Uterus (tissue), 2 donors: Measurements from ENCODE around the gene ATP6V0E1.

ENCODE experiments used
- POLR2A ChIP-seq, 2 donors: fragments of 450-650 bp; IDR thresholded peaks; one replicate each; pipeline ENCODE4 v1.6.1; 2016; ENCODE audit warnings: antibody characterized with exemption in 2 of 2, mild to moderate bottlenecking in 1 of 2, moderate library complexity in 1 of 2
- TF ChIP-seq, protein P1 (sequence below), 4 experiments: fragments of 200-600 bp in 2 of 4; fragments of 450-650 bp in 2 of 4; sonication (generic) in 2 of 4; IDR thresholded peaks; one replicate each; pipeline ENCODE4 v1.5.1; 2016 to 2019; ENCODE audit warnings: antibody characterized with exemption in 4 of 4, mild to moderate bottlenecking in 2 of 4, moderate library complexity in 1 of 4

DNA sequence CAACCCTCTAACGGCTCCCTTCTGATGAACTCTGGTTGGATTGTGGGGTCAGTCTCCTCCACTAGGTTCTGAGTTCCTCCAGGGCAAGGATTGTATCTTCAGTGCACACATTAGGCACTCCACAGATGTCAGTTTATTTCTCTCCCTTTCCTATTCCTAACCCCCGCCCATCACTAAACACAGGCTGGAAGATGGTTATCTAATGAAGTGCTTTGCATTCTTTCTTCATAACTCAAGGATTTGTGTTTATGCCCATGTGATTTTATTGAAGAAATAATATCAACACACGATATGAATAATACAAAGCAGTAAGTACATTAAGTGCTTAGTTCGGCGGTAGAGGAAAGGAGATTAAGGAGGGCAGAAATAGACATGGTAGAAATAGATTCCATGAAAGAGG is 68.2 kb downstream of the ATP6V0E1 start:
- TF ChIP-seq, protein P1, sequence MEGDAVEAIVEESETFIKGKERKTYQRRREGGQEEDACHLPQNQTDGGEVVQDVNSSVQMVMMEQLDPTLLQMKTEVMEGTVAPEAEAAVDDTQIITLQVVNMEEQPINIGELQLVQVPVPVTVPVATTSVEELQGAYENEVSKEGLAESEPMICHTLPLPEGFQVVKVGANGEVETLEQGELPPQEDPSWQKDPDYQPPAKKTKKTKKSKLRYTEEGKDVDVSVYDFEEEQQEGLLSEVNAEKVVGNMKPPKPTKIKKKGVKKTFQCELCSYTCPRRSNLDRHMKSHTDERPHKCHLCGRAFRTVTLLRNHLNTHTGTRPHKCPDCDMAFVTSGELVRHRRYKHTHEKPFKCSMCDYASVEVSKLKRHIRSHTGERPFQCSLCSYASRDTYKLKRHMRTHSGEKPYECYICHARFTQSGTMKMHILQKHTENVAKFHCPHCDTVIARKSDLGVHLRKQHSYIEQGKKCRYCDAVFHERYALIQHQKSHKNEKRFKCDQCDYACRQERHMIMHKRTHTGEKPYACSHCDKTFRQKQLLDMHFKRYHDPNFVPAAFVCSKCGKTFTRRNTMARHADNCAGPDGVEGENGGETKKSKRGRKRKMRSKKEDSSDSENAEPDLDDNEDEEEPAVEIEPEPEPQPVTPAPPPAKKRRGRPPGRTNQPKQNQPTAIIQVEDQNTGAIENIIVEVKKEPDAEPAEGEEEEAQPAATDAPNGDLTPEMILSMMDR (IDR thresholded peaks at IDR 0.05) = no peak
- no peak for TF ChIP-seq POLR2A (IDR thresholded peaks at IDR 0.05)
